ENCODE results near the gene ZFYVE28.

DNA sequence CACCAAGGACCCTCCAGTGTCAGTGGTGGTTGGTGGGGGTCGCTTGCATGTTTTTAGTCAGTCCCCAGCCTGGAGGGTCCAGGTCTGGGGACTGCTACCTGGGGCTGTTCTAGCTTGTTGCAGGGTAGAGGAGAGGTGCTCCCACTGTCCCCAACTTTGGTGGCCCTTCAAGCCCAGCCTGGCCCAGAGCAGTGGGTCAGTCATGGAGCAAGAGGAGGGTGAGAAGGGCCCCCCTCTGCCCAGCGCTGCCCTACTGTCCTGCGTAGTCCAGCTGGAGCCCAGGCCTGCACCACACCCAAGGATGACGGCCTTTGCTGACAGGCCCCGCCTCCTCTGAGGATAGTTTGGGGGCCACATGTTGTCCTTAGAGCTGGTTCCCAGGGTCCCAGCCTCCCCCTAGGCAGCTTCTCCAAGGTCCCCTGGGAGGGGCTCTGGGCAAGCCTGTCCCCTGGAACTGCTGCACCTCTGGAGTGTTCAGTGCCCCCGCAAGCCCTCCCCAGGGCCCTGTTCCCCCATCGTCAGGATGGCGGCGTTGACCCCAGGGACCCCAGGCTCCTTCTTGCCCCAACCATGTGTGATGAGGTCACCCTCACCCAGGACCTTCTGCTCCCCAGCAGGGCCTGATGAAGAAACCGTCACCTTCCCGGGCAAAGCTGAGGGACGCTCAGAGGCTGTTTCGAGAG is 7.1 kb upstream of the ZFYVE28 start:
- TF ChIP-seq CREB1 (IDR thresholded peaks at IDR 0.05; ENCODE audit: low read depth): no peak
- TF ChIP-seq TAF1 (IDR thresholded peaks at IDR 0.05; ENCODE audit: low read depth): no peak
- TF ChIP-seq, protein P1, sequence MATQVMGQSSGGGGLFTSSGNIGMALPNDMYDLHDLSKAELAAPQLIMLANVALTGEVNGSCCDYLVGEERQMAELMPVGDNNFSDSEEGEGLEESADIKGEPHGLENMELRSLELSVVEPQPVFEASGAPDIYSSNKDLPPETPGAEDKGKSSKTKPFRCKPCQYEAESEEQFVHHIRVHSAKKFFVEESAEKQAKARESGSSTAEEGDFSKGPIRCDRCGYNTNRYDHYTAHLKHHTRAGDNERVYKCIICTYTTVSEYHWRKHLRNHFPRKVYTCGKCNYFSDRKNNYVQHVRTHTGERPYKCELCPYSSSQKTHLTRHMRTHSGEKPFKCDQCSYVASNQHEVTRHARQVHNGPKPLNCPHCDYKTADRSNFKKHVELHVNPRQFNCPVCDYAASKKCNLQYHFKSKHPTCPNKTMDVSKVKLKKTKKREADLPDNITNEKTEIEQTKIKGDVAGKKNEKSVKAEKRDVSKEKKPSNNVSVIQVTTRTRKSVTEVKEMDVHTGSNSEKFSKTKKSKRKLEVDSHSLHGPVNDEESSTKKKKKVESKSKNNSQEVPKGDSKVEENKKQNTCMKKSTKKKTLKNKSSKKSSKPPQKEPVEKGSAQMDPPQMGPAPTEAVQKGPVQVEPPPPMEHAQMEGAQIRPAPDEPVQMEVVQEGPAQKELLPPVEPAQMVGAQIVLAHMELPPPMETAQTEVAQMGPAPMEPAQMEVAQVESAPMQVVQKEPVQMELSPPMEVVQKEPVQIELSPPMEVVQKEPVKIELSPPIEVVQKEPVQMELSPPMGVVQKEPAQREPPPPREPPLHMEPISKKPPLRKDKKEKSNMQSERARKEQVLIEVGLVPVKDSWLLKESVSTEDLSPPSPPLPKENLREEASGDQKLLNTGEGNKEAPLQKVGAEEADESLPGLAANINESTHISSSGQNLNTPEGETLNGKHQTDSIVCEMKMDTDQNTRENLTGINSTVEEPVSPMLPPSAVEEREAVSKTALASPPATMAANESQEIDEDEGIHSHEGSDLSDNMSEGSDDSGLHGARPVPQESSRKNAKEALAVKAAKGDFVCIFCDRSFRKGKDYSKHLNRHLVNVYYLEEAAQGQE (IDR thresholded peaks at IDR 0.05; ENCODE audit: low read depth): no peak
- TF ChIP-seq, protein P2, sequence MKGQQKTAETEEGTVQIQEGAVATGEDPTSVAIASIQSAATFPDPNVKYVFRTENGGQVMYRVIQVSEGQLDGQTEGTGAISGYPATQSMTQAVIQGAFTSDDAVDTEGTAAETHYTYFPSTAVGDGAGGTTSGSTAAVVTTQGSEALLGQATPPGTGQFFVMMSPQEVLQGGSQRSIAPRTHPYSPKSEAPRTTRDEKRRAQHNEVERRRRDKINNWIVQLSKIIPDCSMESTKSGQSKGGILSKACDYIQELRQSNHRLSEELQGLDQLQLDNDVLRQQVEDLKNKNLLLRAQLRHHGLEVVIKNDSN (IDR thresholded peaks at IDR 0.05): no peak
